ENCODE data around the gene CLBA1.
"Not testable (repeated sequence)": the region's sequence is repeated elsewhere in the genome, so short reads cannot be mapped to it uniquely, and the experiment has no call there.

DNA sequence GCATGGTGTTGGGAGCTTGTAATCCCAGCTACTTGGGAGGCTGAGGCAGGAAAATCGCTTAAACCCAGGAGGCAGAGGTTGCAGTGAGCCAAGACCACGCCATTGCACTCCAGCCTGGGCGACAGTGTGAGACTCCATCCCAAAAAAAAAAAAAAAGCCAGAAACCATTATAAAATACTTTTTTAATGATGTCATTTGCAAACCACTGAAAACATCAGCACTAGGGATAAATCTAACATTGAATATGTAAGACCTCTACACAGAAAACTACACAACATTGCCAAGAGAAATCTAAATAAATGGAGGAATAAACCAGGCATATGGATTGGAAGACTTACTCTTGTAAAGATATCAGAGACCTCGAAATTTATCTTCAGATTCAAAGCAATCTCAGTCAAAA is 42.1 kb downstream of the CLBA1 start:
- not testable (repeated sequence) for TF ChIP-seq POLR2AphosphoS5 (IDR thresholded peaks at IDR 0.05; ENCODE audit: low read depth); EZH2 (IDR thresholded peaks at IDR 0.05; ENCODE audit: low read depth, unreplicated experiment)

Data from GM23338 (cell line).